CD4-positive, alpha-beta T cell treated with Interleukin-1 beta for 1 hour (primary cell): ENCODE measurements around the gene PRRX2.

Source experiments
- DNase-seq, 2 donors: peaks; one replicate each; pipeline ENCODE4 v3.0.0-alpha.2; 2020 to 2022

PRRX2 gene

DNA sequence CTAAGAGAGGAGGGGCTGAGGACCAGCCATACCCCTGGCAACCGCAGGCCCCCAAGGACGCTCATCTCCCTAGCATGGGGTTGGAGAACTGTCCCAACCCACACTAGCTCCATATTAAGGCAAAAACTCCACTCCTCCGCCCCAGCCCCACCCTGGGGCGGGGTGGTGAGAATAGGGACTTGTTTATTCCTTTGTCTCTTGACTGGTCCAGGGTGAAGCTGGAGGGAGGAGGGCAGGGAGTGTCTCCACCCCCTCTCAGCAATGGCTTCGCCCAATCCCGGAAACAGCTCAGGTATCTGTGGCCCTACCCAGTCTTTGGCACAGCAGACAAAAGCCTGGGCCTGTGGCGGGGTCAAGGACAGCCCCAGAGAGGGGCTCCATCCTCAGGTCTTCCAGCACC, 16.9 kb downstream of the PRRX2 start:
- no peak for DNase-seq

DNA sequence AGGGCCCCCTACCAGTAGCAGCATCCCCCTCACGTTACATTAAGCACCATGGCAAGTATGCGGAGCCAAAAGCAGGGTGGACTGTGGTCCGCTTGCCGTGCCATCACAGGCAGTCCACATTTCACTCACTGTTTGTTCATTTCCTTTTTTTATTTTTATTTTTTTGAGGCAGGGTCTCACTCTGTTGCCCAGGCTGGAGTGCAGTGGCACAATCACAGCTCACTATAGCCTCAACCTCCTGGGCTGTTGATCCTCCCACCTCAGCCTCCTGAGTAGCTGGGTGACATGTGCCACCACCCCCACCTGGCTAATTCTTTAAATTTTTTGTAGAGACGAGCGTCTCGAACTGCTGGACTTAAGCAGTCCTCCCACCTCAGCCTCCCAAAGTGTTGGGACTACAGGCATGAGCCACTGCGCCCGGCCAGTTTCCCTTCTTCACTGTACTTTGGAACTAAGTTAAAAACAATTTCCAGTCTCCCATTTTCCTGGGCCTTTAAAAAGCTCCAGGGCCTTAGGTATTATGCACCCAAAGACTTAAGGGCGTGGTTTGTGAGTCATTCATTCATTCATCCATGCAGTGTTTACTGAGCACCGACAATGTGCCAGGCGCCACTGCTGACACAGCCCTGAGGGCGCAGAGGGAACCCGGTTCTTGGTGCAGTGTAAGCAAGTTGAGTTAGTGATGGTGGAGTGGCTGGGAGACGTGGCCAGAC, 19.9 kb downstream of the PRRX2 start:
- DNase-seq, result no peak

DNA sequence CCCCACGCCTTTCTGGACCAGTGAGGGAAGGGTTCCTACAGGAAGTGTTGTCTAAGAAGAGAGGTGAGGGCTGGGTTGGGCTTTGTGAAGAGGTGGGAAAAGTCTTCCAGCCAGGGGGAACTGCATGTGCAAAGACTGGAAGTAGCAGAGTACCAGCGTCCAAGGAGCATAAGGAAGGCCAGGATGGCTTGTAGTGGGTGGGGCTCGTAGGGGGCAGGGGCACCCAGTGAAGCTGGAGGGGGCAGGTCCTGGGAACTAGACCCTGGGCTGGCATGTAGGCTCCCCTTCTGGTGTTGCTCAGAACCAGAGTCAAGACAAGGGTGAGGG, 20.4 kb downstream of the PRRX2 start:
- no peak for DNase-seq

DNA sequence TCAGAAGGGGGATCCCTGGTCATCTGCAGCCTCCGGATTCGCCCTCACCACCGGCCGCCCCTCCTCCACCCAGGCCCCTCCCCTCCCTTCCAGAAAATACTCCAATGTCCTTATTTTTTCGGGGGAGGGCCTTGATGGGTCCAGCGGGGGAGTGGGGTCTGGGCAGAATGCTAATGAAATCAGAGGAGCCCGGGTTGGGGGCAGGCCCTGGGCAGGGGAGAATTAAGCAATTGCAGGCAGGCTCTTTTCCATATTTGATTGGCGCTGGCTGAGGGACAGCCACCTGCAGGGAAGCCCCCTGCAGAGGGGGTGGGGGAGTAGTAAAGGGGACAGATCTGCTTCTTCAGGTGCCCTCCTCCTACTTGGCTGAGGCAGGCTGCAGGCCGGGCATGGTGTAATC, 21.3 kb downstream of the PRRX2 start:
- no peak for DNase-seq

DNA sequence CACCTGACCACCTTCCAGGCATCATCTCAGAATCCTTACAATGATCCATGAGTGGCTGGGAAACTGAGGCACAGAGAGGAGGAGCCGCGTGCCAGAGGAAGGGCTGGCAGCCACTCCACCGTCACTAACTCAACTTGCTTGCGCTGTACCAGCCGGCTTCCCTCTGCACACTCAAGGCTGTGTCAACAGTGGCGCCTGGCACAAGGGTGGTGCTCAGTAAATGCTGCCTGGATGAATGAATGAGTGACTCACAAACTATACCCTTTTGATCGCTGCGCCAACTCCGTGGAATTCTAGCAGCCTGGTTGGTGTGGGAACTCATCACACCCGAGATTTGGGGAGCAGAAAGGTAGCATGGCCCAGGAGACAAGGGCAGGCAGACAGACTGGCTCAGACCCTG, 21.9 kb downstream of the PRRX2 start:
- no peak for DNase-seq

DNA sequence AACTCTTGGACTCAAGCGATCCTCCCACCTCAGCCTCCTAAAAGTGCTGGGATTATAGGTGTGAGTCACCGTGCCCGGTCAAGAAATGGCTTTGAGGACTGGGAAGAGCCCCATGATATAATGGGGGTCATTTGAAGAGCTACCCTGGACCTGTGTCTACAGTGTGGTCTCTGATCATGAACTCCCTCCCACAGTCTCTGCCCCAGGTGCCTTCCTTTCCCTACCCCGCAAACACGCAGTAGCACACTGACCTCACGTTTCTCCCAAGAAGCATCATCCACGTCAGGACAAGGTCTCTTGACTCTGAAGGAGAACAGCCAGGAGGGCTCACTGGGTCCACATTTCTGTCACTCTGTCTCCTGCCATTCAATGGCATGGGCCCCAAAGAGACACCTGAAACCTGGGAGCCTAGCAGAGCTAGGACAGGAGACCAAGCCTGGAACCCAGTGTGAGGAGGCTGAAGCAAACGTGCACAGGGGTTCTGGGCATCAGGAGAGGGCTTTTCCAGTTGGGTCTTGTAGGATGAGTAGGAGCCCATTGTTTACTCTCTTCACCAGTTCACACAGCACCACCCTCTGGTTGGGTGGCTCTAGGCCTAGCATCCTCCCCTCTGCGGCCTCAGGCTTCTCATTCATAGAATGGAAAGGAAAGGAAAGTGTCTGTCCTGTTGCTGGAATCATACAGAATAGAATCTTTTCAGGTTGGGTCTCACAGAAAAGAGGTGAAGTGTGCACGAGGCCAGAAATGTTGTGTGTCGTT, 23.0 kb downstream of the PRRX2 start:
- DNase-seq, result no peak

DNA sequence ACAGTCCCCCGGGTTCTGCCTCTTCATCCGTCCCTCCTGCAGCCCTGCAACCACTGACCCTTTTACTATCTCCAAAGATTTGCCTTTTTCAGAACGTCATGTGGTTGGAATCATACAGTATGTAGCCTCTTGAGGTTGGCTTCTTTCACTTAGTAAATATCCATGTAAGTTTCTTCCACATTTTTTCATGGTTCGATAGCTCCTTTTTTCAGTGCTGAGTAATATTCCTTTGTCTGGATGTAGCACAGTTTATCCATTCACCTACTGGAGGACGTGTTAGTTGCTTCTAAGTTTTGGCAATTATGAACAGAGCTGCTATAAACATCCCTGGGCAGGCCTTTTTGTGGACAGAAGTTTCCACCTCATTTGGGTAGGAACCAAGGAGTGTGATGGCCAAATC, 27.1 kb downstream of the PRRX2 start:
- no peak for DNase-seq

DNA sequence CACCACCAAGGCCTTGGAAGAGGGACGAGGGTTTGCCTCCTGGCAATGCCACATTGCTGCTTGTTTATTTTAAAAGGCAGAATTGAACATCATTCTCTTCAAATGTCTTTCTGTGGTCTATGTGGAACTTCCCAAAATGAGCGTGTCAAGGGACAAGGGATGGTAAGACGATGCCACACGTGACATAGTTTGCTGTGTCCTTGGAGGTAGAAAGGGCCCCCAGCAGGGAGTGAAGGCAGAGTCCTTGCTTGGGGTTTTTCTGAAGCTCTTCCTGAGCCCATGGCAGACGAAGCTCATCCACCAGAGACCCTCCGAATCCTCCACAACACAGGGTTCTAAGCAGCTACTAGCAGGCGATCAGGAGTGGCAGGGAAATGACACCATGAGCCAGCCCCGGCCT, 28.3 kb downstream of the PRRX2 start:
- no peak for DNase-seq

DNA sequence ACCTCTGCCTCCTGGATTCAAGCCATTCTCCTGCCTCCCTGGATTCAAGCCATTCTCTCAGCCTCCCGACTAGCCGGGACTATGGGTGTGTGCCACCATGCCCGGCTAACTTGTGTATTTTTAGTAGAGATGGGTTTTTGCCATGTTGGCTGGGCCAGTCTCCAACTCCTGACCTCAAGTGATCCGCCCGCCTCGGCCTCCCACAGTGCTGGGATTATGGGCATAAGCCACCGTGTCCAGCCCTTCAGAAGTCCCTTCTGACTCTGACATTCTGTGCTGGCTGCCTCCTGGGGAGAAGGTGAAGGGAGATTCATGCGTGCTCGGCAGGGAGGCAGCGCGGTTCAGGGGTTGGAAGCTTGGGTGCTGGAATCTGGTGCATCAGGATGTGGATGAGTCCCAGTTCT, 28.8 kb downstream of the PRRX2 start:
- no peak for DNase-seq

DNA sequence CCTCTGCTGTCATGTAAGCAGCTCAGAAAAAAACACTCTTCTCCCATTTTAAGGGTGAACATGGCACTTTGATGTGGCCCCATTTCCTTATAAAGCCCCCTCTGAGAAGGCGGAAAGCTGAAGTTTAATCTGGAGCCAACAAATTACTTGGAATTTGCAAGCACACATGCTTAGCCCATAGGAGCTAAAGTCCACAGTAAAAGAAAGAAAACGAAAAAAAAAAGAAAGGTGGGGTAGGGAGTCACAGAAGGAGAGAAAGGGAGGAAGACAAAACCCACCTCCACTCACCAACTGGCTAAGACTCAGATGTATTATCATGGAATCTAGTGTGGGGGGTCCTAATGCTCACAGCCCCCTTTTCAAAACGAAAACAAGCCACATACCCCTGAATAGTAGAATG, 30.4 kb downstream of the PRRX2 start:
- DNase-seq, result no peak

DNA sequence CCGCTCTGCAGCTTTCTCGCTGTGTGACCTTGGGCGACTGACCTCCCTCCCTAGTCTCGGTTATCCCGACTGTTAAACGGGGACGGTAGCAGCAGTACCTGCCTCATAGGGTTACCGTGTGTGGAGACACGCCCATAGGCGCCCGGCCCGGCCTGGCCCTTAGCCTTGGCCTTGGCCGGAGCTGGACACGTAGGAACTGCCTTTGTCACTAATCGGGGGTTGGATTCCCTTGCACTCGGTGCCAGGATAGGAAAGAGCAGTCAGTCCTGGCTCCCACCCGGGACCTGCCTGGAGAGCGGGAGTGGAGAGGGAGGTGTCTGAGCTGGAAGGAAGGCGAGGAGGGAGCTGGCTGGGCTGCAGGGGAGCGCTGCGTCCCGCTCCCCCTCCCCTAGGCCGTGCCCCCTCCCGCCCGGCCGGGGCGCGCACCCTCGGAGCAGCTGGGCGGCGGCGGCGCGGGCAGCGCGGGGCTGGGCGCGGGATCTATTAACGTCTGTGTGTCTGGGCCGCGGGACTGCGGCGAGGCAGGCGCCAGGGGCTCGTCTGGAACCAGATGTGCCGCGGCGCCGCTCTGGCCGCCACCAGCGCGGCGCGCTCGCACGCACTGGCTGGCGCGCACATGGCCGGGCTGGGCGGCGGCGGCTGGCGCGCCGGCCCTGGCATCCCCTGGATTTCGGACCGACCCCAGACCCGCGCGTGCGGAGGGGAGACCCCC, 31.7 kb downstream of the PRRX2 start:
- DNase-seq, result no peak

DNA sequence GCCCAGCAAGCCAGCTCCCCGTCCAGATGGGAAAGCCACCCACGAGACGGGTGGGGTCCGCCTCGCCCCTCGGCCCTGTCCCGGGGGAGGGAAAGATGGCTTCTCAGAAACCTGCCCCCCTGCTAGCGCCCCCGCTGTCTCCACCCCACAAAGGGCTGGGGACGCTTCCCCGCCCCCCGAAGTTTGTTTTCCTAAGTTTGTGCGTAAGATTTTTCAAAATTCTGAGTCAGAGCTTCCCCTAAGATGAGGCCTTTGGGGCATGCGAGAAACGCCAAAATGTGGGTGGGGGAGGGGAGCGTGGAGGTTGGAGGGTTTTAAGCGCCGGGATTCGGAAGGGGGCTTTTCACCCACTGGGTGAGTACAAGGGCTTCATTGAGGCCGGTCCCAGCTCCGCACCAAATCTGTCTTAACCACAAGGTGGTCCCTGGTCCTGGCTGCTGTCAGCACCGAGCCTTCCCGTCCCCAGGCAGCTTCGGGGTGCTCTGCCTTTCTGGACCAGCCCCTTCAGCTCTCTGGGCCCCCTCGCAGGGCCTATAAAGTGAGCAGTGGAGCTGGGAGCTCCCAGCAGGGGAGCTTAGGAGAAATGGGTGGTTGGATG, 32.3 kb downstream of the PRRX2 start:
- DNase-seq, result no peak

DNA sequence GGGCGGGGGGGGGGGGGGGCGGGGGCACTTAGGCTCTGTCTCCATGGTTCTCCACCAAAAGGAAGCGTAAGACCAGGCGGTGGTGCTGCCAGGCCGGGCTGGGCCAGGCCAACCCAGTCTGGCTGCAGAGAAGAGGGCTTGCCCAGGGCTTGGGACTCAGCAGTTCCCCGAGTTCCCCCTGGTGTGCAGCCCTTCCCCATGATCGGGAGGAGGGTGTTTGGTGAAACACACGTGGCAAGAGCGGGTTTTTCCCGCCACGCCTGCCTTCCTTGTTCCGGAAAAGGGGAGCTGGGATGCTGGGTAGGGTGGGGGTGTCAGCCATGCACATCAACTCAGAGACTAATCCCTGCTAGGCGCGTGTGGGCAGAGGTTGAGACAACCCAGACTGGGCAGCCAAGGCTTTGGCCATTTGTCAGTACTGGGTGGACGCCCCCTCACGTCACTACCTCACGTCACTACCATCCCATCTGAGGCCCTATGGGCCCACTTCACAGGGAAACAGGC, 32.9 kb downstream of the PRRX2 start:
- DNase-seq, result no peak

DNA sequence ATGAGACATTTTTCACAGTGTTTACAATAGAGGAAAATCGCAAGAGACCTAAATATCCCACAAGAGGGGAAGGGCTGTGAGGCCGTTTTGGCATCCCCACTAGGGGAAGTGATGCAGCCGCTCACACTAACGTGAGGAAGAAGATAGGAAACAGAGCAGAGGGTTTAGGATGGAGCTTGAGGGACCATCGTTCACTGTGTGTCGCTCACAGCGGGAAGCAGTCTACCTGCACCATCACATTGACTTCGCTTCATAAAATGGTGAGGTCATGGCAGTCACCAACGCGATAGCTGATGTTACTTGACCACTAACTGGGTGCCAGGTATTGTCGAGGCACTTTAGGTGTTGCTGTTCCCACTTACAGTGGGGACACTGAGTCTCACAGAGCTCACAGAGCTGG, 35.6 kb downstream of the PRRX2 start:
- no peak for DNase-seq

DNA sequence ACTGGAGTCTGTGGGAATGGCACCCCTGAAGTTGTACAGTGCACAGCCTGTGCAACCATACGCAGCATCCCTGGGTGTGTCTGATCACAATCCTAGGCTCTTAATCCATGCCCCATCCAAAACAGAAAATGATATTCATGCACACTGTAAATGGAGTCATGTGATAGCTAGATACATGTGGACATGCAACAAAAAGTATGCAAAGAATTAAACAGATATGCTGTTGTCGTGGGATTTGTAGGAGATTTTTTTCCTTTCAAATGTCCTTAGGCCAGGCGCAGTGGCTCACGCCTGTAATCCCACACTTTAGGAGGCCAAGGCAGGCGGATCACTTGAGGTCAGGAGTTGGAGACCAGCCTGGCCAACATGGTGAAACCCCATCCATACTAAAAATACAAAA, 36.1 kb downstream of the PRRX2 start:
- no peak for DNase-seq

DNA sequence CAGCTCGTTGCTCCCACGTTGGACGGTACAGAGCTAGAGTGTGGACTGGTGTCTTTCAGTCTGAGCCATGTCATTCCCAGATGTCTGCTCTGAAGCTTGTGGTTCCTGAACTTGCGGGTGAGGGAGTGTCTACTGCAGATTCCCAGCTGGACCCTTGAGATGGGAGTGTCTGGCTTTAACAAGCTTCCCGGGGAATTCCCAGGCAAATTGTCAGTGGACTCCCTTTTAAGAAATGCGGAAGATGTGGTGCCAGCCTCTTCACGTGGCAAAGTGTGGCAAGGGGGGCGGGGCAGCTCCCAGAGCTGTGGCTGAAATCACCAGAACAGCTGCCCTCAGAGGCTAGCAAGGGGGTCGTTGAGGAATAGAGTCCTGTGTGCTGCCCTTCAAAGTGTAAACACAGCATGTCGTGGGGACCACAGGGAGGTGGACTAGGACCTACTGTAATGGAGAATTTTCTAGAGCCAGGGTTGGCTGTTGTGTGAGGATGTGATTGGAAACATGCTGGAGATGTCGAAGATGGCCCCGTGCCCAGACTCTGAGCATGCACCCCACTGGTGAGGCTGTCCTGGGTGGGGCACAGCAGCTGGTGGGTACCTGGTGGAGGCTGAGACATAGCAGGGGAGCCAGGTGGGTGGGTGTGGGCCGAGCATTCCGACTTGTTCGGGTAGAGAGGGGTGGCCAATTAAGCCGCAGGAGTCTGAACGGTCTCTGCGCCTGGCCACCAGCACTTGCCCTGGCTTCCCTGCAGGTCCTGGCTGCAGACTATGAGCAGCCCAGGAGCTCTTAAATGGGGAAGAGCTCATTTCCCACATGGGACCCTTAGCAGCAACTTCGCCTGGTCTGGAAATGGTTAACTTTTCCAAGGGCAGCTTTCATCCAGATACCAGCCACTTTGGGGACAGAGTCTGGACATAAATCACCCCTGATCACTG, 37.4 kb downstream of the PRRX2 start:
- no peak for DNase-seq

DNA sequence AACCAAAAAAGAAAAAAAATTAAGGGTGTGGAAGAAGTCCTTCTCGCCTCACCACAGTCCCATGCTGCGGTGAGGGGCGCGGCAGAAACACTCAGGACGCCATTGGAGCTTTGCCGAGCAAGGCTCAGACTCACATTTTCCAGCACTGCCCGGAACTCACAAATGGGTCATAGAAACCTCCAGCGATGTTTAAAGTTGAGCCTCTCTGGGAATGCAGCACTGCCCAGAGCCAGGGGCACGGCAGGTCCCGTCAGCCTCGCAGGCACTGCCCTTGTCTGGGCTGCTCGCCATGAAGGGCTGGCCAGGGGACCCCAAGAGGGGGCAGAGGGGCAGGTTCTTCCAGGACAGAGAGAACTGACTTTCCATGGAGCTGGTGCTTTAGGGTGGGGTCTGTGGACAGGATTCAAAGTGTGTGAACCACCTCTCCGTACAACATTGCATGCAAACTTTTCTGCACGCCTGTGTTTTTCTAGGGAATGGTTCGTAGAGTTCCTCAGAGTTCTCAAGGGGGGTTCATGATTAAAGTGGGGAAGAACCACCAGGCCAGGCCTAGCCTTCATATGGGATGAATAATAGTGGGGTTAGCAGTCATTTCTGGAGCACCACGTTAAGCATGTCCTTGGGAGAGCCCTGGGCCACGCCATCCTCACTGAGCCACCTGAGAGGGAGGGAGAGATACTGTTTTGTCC, 38.4 kb downstream of the PRRX2 start:
- DNase-seq, result no peak

DNA sequence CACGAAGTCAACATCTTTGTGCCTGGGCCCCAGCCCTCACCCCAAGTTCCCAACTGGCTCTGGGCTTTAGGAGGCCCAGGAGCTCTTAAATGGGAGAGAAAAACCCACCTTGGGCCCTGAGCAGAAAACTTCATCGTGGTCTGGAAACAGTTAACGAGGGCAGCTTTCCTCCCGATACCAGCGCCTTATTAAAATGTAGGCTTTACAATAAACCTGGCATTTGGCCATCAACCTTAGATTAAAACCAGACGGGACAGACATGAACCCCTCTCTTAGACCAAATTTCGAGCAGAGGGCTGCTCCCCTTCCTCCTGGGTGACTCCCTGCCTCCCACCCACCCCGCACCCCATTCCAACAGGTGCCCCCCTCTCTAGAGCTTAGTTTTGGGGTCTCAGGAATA, 39.4 kb downstream of the PRRX2 start:
- DNase-seq, result no peak

DNA sequence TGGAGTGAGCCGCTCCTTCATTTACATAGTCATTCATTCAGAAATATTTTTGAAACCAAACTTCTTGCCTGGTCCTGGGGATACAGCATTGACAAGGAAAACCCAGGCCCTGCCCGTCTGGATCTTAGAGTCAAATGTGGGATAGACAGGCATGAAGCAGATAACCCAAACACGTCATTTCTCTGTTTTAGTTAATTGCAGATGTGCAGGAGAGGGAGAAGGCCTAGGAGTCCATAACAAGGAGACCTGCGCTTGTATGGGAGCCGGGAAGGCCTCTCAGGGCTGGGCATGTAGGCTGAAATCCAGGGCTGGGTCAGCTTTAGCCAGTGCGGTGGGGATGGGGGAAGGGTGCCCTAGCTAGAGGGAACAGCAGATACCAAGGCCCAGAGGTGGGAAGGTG, 43.3 kb downstream of the PRRX2 start:
- no peak for DNase-seq

DNA sequence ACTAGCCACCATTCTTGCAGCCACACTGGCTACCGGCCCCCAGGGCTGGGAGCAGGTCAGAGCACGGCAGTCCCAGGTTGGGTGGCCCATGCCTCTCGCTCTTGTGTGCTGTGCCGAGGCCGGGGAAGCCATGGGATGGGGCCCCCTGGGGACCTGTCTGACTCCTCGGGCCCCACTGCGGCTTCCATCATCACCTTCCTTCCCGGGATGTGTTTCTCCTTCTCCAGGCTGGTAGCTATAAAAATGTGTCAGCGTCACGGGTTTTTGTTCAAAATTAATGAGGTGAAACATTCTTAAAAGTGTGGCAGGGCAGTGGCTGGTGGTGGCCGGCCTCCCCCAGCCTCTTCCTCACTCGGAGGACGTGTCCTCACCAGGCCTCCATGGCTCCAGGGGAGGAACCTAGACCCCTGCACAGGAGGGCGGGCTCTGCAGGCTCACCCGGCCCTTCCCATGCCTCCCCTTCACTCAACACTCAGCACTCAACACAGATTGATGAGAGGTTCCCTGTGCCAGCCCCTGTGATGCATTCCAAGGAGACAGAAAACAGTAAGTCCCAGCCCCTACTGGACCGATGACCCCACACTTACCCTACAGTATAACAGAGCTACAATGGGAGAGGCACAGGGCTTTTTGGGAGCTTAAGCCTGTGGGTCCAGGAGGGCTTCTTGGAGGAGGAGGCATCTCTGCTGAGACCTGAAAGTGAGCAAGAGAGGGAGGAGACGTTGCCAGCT, 44.2 kb downstream of the PRRX2 start:
- no peak for DNase-seq

DNA sequence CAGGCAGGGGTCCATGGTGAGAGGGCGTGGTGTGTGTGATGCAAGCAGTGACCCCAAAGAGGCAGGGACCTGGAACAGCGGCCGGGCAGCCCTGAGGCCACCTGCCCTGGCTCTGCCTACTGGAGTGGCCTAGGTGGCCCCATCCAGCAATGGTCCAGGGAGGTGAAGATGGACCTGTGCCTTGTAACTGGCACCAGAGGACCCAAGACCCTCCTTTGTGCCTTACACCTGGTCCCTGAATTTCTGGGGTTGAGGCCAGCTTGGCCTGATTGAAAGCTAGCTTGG, 44.7 kb downstream of the PRRX2 start:
- DNase-seq, result no peak
